Measurements from ENCODE around the gene ASB1.

ASB1 gene

GRCh38 chr2:238444242-238444641, 17.5 kb downstream of the ASB1 start:
- no peak for ATAC-seq
- TF ChIP-seq SNAI2 (CRISPR knock-in tag; IDR thresholded peaks at IDR 0.05) (no peak), TOX (CRISPR knock-in tag; IDR thresholded peaks at IDR 0.05; ENCODE audit: borderline replicate concordance) (no peak), RARB (CRISPR knock-in tag; IDR thresholded peaks at IDR 0.05) (no peak), GLIS3 (CRISPR knock-in tag; IDR thresholded peaks at IDR 0.05) (no peak), ZFP3 (CRISPR knock-in tag; IDR thresholded peaks at IDR 0.05) (no peak), OSR1 (CRISPR knock-in tag; IDR thresholded peaks at IDR 0.05) (no peak), CSRNP3 (CRISPR knock-in tag; IDR thresholded peaks at IDR 0.05) (no peak), TSHZ2 (CRISPR knock-in tag; IDR thresholded peaks at IDR 0.05) (no peak), ARNTL (CRISPR knock-in tag; IDR thresholded peaks at IDR 0.05; ENCODE audit: borderline replicate concordance, low read depth) (no peak), ZC3H10 (CRISPR knock-in tag; IDR thresholded peaks at IDR 0.05) (no peak), POU6F1 (CRISPR knock-in tag; IDR thresholded peaks at IDR 0.05; ENCODE audit: borderline replicate concordance, low read depth) (no peak), ZFP30 (CRISPR knock-in tag; IDR thresholded peaks at IDR 0.05) (no peak), BACH2 (CRISPR knock-in tag; IDR thresholded peaks at IDR 0.05; ENCODE audit: borderline replicate concordance) (no peak), CSDC2 (CRISPR knock-in tag; IDR thresholded peaks at IDR 0.05) (no peak)

- TF ChIP-seq ZNF8 (CRISPR knock-in tag; IDR thresholded peaks at IDR 0.05), result no peak
- TF ChIP-seq ZFP3 (CRISPR knock-in tag; IDR thresholded peaks at IDR 0.05), result no peak
- no peak for TF ChIP-seq CREB5 (CRISPR knock-in tag; IDR thresholded peaks at IDR 0.05; ENCODE audit: low read depth)
- no peak for TF ChIP-seq ZFP30 (CRISPR knock-in tag; IDR thresholded peaks at IDR 0.05)
- no peak for TF ChIP-seq GLIS3 (CRISPR knock-in tag; IDR thresholded peaks at IDR 0.05)
- no peak for TF ChIP-seq ARNTL (CRISPR knock-in tag; IDR thresholded peaks at IDR 0.05; ENCODE audit: borderline replicate concordance, low read depth)
- TF ChIP-seq ZC3H10 (CRISPR knock-in tag; IDR thresholded peaks at IDR 0.05), result no peak
- no peak for TF ChIP-seq BACH2 (CRISPR knock-in tag; IDR thresholded peaks at IDR 0.05; ENCODE audit: borderline replicate concordance)
- TF ChIP-seq TOX (CRISPR knock-in tag; IDR thresholded peaks at IDR 0.05; ENCODE audit: borderline replicate concordance), result no peak
- no peak for TF ChIP-seq TCF4 (CRISPR knock-in tag; IDR thresholded peaks at IDR 0.05; ENCODE audit: borderline replicate concordance)
- TF ChIP-seq TSHZ2 (CRISPR knock-in tag; IDR thresholded peaks at IDR 0.05), result no peak
- no peak for TF ChIP-seq ZNF70 (CRISPR knock-in tag; IDR thresholded peaks at IDR 0.05)
- no peak for TF ChIP-seq OSR1 (CRISPR knock-in tag; IDR thresholded peaks at IDR 0.05)
- TF ChIP-seq CSDC2 (CRISPR knock-in tag; IDR thresholded peaks at IDR 0.05), result no peak
- ATAC-seq, result no peak
Observed at GRCh38 chr2:238445409-238446190, 18.9 kb downstream of the ASB1 start.
